Skin of body (tissue), 2 donors: Measurements from ENCODE around the gene CDK19. TPM values are rescaled to one million over a fixed set of nuclear protein-coding genes. Genes with fewer than 3 reads are reported as not detected.
A peak's percentile ranks its signal among the peaks of the same experiment; 100 is the strongest.
"Not testable (repeated sequence)": the region's sequence is repeated elsewhere in the genome, so short reads cannot be mapped to it uniquely, and the experiment has no call there.

Experiments
- DNase-seq: peaks from one replicate; lab custom pipeline; 2025; lab: John Stamatoyannopoulos, UW
- total RNA-seq: library from RNA; depleted of rRNA; stranded (reverse); fragments of >200 nt; gene quantifications from one replicate; pipeline ENCODE4 v1.2.3, GENCODE V29; 2014

CDK19 gene
- total RNA-seq = 22.4 TPM

GRCh38 chr6:110815411-110816409 is at the start of gene CDK19:
Gene CDK19, minus strand, starts transcription at chr6:110815469. Its CDS starts 333 bp downstream, at chr6:110815136.
- peak; percentile 97 for DNase-seq

GRCh38 chr6:110864824-110865223 is 49.6 kb upstream of the CDK19 start:
- no peak for DNase-seq

GRCh38 chr6:110859335-110859792 is 44.1 kb upstream of the CDK19 start:
- no peak for DNase-seq

- DNase-seq = no peak
Measured at GRCh38 chr6:110858562-110859214, 43.4 kb upstream of the CDK19 start.

GRCh38 chr6:110858016-110858415 is 42.7 kb upstream of the CDK19 start:
- DNase-seq = no peak

GRCh38 chr6:110856296-110856695 is 41.0 kb upstream of the CDK19 start:
- DNase-seq = no peak

- DNase-seq = no peak
Measured at GRCh38 chr6:110853754-110854477, 38.6 kb upstream of the CDK19 start.

GRCh38 chr6:110852773-110853172 is 37.5 kb upstream of the CDK19 start:
- DNase-seq = no peak

- no peak for DNase-seq
Measured at GRCh38 chr6:110849781-110850180, 34.5 kb upstream of the CDK19 start.

- DNase-seq = no peak
Measured at GRCh38 chr6:110841266-110841665, 26.0 kb upstream of the CDK19 start.

GRCh38 chr6:110835751-110836150 is 20.5 kb upstream of the CDK19 start:
- DNase-seq = not testable (repeated sequence)

GRCh38 chr6:110833831-110834230 is 18.6 kb upstream of the CDK19 start:
- DNase-seq = no peak

- DNase-seq = no peak
Measured at GRCh38 chr6:110831405-110831804, 16.1 kb upstream of the CDK19 start.

- DNase-seq = no peak
Measured at GRCh38 chr6:110828396-110828795, 13.1 kb upstream of the CDK19 start.

- peak; percentile 48 for DNase-seq
Measured at GRCh38 chr6:110826236-110827129, 11.2 kb upstream of the CDK19 start.

GRCh38 chr6:110823146-110823545 is 7.9 kb upstream of the CDK19 start:
- DNase-seq = no peak

- peak; percentile 52 for DNase-seq
Measured at GRCh38 chr6:110822249-110822648, 7.0 kb upstream of the CDK19 start.

- DNase-seq = no peak
Measured at GRCh38 chr6:110816677-110817076, 1.4 kb upstream of the CDK19 start.

- peak; percentile 28 for DNase-seq
Measured at GRCh38 chr6:110815015-110815410, 256 bp downstream of the CDK19 start.
